Right cardiac atrium (tissue), 5 donors: ENCODE data around the gene HTR3E. TPM values are rescaled to one million over a fixed set of nuclear protein-coding genes. Genes with fewer than 3 reads are reported as not detected.
"Not testable (repeated sequence)": the region's sequence is repeated elsewhere in the genome, so short reads cannot be mapped to it uniquely, and the experiment has no call there.

Experiments
- ATAC-seq, 2 donors: fragments of 200-7000 bp; cut with Tn5 transposase; one replicate each; pipeline versions ENCODE4 v1.8.0 to v1.9.1; 2020; ENCODE audit warnings: moderate library complexity in 2 of 2, mild to moderate bottlenecking in 1 of 2
- DNase-seq, 3 donors: peaks; one replicate each; pipeline ENCODE4 v3.0.0-alpha.2; 2020
- H3K27ac ChIP-seq: one replicate; pipeline ENCODE4 v1.5.1; 2013; ENCODE audit warnings: mild to moderate bottlenecking, low read length, control low read depth, moderate library complexity
- H3K27me3 ChIP-seq: one replicate; pipeline ENCODE4 v1.6.1; 2013; ENCODE audit not compliant: control insufficient read depth, insufficient read depth
- H3K4me1 ChIP-seq: one replicate; pipeline ENCODE4 v1.6.1; 2013; ENCODE audit warnings: low read length; ENCODE audit not compliant: control insufficient read depth, insufficient read depth
- H3K4me3 ChIP-seq: one replicate; pipeline ENCODE4 v1.5.1; 2013; ENCODE audit warnings: low read length, control low read depth
- H3K9me3 ChIP-seq: one replicate; pipeline ENCODE4 v1.6.1; 2013; ENCODE audit warnings: low read length; ENCODE audit not compliant: control insufficient read depth
- WGBS: extraction: QIAGEN DNeasy Blood & Tissue Kit; methylation state at CpG from one replicate; pipeline ENCODE4 v1.1.7; 2013; 5-methylcytosine and 5-hydroxymethylcytosine counted together
- intact Hi-C, 4 donors: fragments of 100-400 bp; cut with DNase I; formaldehyde crosslinking; loops; one replicate each; pipeline versions ENCODE4 v1.11.0 to v1.14.0; 2022 to 2023
- long read RNA-seq, 4 donors: library from polyadenylated mRNA; unstranded; transcript quantifications; one replicate each; pipeline ENCODE4 v2.0.0, GENCODE V29; 2020 to 2021
- polyA plus RNA-seq: library from polyadenylated mRNA; stranded (reverse); fragments of 200-250 nt; gene quantifications from one replicate; pipeline ENCODE4 v1.2.3, GENCODE V29; 2013
- total RNA-seq, 4 donors: library from RNA; stranded (reverse); fragmentation: NEBNext Ultra II Directional; extraction: Animal tissue kit (Norgen Biotek cat#: 25700); gene quantifications; one replicate each; pipeline ENCODE4 v1.2.1, GENCODE V29; 2021
- donor health status: healthy with polysubstance abuse.
- donor health status: DM: no; HTN: yes; CAD: no.
- donor health status: DM: no; HTN: no; CAD: no.
- donor health status: DM: no; HTN: yes; CAD: no; lungs with severe emphysema.
- donor health status: DM: yes; HTN: yes; CAD: no.

Gene HTR3E
- total RNA-seq (not detected), polyA plus RNA-seq (not detected)
- long read RNA-seq, donor 1: 0 reads
- long read RNA-seq, donor 2: 0 reads
- long read RNA-seq, donor 3: 0 reads
- long read RNA-seq, donor 4: 0 reads

GRCh38 chr3:184096811-184097383 lies at the start of gene HTR3E:
Gene HTR3E, plus strand, starts transcription at chr3:184097064. Its CDS starts 466 bp downstream, at chr3:184097530.
- no peak within 1 kb of the TSS for H3K4me3 ChIP-seq
- peaks cover 2% of the 10 kb centered on the region for H3K9me3 ChIP-seq
- WGBS: 86% methylated on average over 7 of the region's 7 CpGs
- no peak for DNase-seq
- ATAC-seq: no peak
- no peaks in the 10 kb centered on the region for H3K4me1 ChIP-seq
- intact Hi-C loops: no loop called here
- no peaks in the 10 kb centered on the region for H3K27me3 ChIP-seq
- H3K27ac ChIP-seq: no peak within 1 kb of the TSS

- Histone ChIP-seq H3K4me1 (no peaks in the 10 kb centered on the region), H3K9me3 (no peaks in the 10 kb centered on the region), H3K4me3 (no peak overlapping the region), H3K27me3 (no peaks in the 10 kb centered on the region), H3K27ac (no peak overlapping the region)
- DNase-seq (no peak), ATAC-seq (no peak)
- WGBS: 84% methylated on average over 7 of the region's 7 CpGs
- intact Hi-C loops: no loop called here
These were observed 46.5 kb upstream of the HTR3E start for GRCh38 chr3:184050217-184050847.

GRCh38 chr3:184052767-184053166 lies 44.1 kb upstream of the HTR3E start, which contains the start of gene HTR3C:
Gene HTR3C, plus strand, starts transcription at chr3:184053047. Its CDS starts 34 bp downstream, at chr3:184053081.
- H3K4me1 ChIP-seq: no peaks in the 10 kb centered on the region
- no peaks in the 10 kb centered on the region for H3K27me3 ChIP-seq
- 59% methylated on average over 4 of the region's 4 CpGs for WGBS
- H3K4me3 ChIP-seq: no peak within 1 kb of the TSS
- ATAC-seq (no peak), DNase-seq (no peak)
- H3K9me3 ChIP-seq: no peaks in the 10 kb centered on the region
- intact Hi-C loops: no loop called here
- H3K27ac ChIP-seq: no peak within 1 kb of the TSS

- no peak for DNase-seq
- no peaks in the 10 kb centered on the region for H3K9me3 ChIP-seq
- H3K27me3 ChIP-seq: no peaks in the 10 kb centered on the region
- no peaks in the 10 kb centered on the region for H3K4me1 ChIP-seq
- no peak overlapping the region for H3K4me3 ChIP-seq
- intact Hi-C loops: no loop called here
- H3K27ac ChIP-seq: no peak overlapping the region
- WGBS: 60% methylated on average over 9 of the region's 9 CpGs
- ATAC-seq: no peak
These were observed 38.8 kb upstream of the HTR3E start for GRCh38 chr3:184058029-184058428.

GRCh38 chr3:184059424-184059823 lies 37.4 kb upstream of the HTR3E start:
- no peak overlapping the region for H3K4me3 ChIP-seq
- H3K27ac ChIP-seq: no peak overlapping the region
- no peak for ATAC-seq
- H3K27me3 ChIP-seq: no peaks in the 10 kb centered on the region
- intact Hi-C loops: no loop called here
- no peaks in the 10 kb centered on the region for H3K4me1 ChIP-seq
- WGBS: 47% methylated on average over 7 of the region's 7 CpGs
- no peaks in the 10 kb centered on the region for H3K9me3 ChIP-seq
- no peak for DNase-seq

- Histone ChIP-seq H3K9me3 (no peaks in the 10 kb centered on the region), H3K27ac (no peak overlapping the region), H3K4me1 (no peaks in the 10 kb centered on the region), H3K4me3 (no peak overlapping the region), H3K27me3 (no peaks in the 10 kb centered on the region)
- DNase-seq: no peak
- intact Hi-C loops: no loop called here
- ATAC-seq: no peak
These were observed 34.2 kb upstream of the HTR3E start for GRCh38 chr3:184062637-184063036.

GRCh38 chr3:184066211-184066610 lies 30.7 kb upstream of the HTR3E start:
- DNase-seq: no peak
- Histone ChIP-seq H3K4me1 (no peaks in the 10 kb centered on the region), H3K27ac (no peak overlapping the region), H3K9me3 (no peaks in the 10 kb centered on the region), H3K27me3 (no peaks in the 10 kb centered on the region), H3K4me3 (no peak overlapping the region)
- ATAC-seq: no peak
- intact Hi-C loops: no loop called here
- WGBS: 87% methylated on average over 2 of the region's 2 CpGs

GRCh38 chr3:184067573-184068055 lies 29.2 kb upstream of the HTR3E start:
- H3K9me3 ChIP-seq: no peaks in the 10 kb centered on the region
- no peak overlapping the region for H3K4me3 ChIP-seq
- intact Hi-C loops: no loop called here
- WGBS: 58% methylated on average over 6 of the region's 6 CpGs
- no peak for DNase-seq
- no peaks in the 10 kb centered on the region for H3K4me1 ChIP-seq
- H3K27ac ChIP-seq: no peak overlapping the region
- H3K27me3 ChIP-seq: no peaks in the 10 kb centered on the region
- ATAC-seq: no peak

GRCh38 chr3:184068344-184068743 lies 28.5 kb upstream of the HTR3E start:
- intact Hi-C loops: no loop called here
- ATAC-seq (no peak), DNase-seq (no peak)
- WGBS: 91% methylated on average over 5 of the region's 5 CpGs
- H3K4me3 ChIP-seq: no peak overlapping the region
- no peaks in the 10 kb centered on the region for H3K27me3 ChIP-seq
- H3K9me3 ChIP-seq: no peaks in the 10 kb centered on the region
- H3K4me1 ChIP-seq: no peaks in the 10 kb centered on the region
- H3K27ac ChIP-seq: no peak overlapping the region

GRCh38 chr3:184071142-184071541 lies 25.7 kb upstream of the HTR3E start:
- H3K4me3 ChIP-seq, intact Hi-C loops, H3K4me1 ChIP-seq, ATAC-seq, H3K27ac ChIP-seq, DNase-seq, H3K9me3 ChIP-seq, H3K27me3 ChIP-seq: not testable (repeated sequence)
- 87% methylated on average over 7 of the region's 7 CpGs for WGBS

- Histone ChIP-seq H3K4me3 (no peak overlapping the region), H3K27me3 (no peaks in the 10 kb centered on the region), H3K9me3 (no peaks in the 10 kb centered on the region), H3K27ac (no peak overlapping the region), H3K4me1 (no peaks in the 10 kb centered on the region)
- intact Hi-C loops: no loop called here
- DNase-seq: no peak
- ATAC-seq: no peak
- 77% methylated on average over 4 of the region's 4 CpGs for WGBS
These were observed 23.2 kb upstream of the HTR3E start for GRCh38 chr3:184073621-184074020.
